Measurements from ENCODE around the gene TM9SF3. TPM values are rescaled to one million over a fixed set of nuclear protein-coding genes. Genes with fewer than 3 reads are reported as not detected.

TM9SF3 gene
- total and polyA plus RNA-seq, 2 experiments from 2014 or later = 47.4 to 62.8 TPM

- TF ChIP-seq, protein P1, sequence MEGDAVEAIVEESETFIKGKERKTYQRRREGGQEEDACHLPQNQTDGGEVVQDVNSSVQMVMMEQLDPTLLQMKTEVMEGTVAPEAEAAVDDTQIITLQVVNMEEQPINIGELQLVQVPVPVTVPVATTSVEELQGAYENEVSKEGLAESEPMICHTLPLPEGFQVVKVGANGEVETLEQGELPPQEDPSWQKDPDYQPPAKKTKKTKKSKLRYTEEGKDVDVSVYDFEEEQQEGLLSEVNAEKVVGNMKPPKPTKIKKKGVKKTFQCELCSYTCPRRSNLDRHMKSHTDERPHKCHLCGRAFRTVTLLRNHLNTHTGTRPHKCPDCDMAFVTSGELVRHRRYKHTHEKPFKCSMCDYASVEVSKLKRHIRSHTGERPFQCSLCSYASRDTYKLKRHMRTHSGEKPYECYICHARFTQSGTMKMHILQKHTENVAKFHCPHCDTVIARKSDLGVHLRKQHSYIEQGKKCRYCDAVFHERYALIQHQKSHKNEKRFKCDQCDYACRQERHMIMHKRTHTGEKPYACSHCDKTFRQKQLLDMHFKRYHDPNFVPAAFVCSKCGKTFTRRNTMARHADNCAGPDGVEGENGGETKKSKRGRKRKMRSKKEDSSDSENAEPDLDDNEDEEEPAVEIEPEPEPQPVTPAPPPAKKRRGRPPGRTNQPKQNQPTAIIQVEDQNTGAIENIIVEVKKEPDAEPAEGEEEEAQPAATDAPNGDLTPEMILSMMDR (IDR thresholded peaks at IDR 0.05; ENCODE audit: low read depth, low read length) = no peak
- Histone ChIP-seq H3K27me3 (no peaks in the 10 kb centered on the region), H3K27ac (no peak overlapping the region), H3K4me3 (no peak overlapping the region), H3K4me1 (ENCODE audit: low read depth) (no peaks in the 10 kb centered on the region), H3K9me3 (ENCODE audit: low read depth) (no peaks in the 10 kb centered on the region), H3K36me3 (no peaks in the 10 kb centered on the region)
- no peak for DNase-seq (ENCODE audit: low read depth in 1 of 2, low spot score in 1 of 2)
Observed at GRCh38 chr10:96598846-96599245, 12.0 kb upstream of the TM9SF3 start.

DNA sequence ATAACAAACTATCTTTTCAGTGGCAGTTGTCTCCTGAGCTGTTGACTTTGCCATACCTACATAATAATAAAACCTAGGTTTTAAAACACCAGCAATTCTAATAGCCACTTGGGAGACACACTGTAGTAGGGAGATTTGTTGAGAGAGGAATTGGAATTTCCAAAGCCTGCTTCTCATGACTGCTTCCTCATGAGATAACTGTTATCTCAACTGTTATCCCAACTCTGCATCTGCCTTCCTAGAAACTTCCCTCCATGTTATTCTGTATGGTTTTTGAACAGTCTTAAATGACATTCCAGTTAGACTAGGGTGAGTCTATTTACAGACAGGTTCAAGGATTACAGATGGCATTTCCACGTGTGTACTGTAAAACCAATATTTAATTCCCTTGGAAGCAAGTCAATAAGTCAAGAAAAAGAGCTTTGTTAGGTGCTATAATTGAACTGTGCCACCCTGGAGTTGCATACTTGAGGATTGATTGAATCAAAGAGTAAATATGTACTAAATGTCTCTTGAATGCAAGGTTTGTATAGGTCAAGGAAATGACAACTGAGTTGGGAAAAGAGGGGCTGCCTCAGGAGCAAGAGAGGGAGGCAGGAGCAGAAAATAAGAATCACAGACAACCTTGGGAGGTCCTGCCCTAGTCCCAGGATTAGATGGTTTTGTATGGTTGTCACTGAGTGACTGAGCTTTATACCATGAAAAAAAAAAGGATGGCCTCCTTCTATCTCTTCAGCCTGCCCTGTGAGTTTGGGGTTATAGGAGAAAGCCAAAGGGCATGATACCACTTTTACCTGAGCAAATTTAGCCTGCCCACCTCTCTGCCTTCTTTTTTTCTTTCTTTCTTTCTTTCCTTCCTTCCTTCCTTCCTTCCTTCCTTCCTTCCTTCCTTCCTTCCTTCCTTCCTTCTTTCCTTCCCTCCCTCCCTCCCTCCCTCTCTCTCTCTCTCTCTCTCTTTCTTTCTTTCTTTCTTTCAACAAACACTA lies 9.9 kb upstream of the TM9SF3 start:
- H3K9me3 ChIP-seq (ENCODE audit: low read depth) = no peaks in the 10 kb centered on the region
- H3K27me3 ChIP-seq = no peaks in the 10 kb centered on the region
- H3K4me3 ChIP-seq = no peak overlapping the region
- H3K27ac ChIP-seq = no peak overlapping the region
- no peaks in the 10 kb centered on the region for H3K36me3 ChIP-seq
- H3K4me1 ChIP-seq (ENCODE audit: low read depth) = no peaks in the 10 kb centered on the region
- TF ChIP-seq, protein P1 (IDR thresholded peaks at IDR 0.05; ENCODE audit: low read depth, low read length) = no peak
- DNase-seq (ENCODE audit: low read depth in 1 of 2, low spot score in 1 of 2) = no peak

- no peak for DNase-seq (ENCODE audit: low read depth in 1 of 2, low spot score in 1 of 2)
- no peaks in the 10 kb centered on the region for H3K9me3 ChIP-seq (ENCODE audit: low read depth)
- H3K36me3 ChIP-seq = no peaks in the 10 kb centered on the region
- TF ChIP-seq, protein P1 (IDR thresholded peaks at IDR 0.05; ENCODE audit: low read depth, low read length) = no peak
- no peak overlapping the region for H3K27ac ChIP-seq
- no peaks in the 10 kb centered on the region for H3K4me1 ChIP-seq (ENCODE audit: low read depth)
- no peak overlapping the region for H3K4me3 ChIP-seq
- H3K27me3 ChIP-seq = no peaks in the 10 kb centered on the region
Observed at GRCh38 chr10:96595741-96596140, 8.9 kb upstream of the TM9SF3 start.

DNA sequence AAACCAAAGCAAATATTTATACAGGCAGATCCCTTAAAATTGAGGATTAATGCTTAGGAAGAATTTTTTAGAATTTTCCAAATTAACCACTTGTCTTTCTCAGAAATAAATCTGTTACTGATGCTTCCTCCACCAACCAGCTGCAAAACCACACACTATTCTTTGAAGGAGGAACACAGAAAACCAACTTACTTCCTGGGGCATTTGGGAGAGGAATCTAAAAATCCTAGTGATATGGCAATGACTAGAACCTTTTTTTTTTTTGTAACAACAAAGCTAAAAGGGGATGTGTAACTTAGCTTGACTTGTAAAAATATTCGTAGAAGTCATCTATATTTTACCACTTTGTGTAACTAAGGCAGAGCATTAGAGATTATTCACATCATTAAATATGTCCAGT lies 5.1 kb upstream of the TM9SF3 start:
- no peak overlapping the region for H3K27ac ChIP-seq
- no peak overlapping the region for H3K4me3 ChIP-seq
- H3K27me3 ChIP-seq = no peaks in the 10 kb centered on the region
- no peak for DNase-seq (ENCODE audit: low read depth in 1 of 2, low spot score in 1 of 2)
- H3K9me3 ChIP-seq (ENCODE audit: low read depth) = no peaks in the 10 kb centered on the region
- TF ChIP-seq, protein P1 (IDR thresholded peaks at IDR 0.05; ENCODE audit: low read depth, low read length) = no peak
- peaks cover 12% of the 10 kb centered on the region for H3K4me1 ChIP-seq (ENCODE audit: low read depth)
- no peaks in the 10 kb centered on the region for H3K36me3 ChIP-seq

- no peak for DNase-seq (ENCODE audit: low read depth in 1 of 2, low spot score in 1 of 2)
- Histone ChIP-seq H3K4me1 (ENCODE audit: low read depth) (peaks cover 21% of the 10 kb centered on the region), H3K36me3 (no peaks in the 10 kb centered on the region), H3K4me3 (no peak overlapping the region), H3K27me3 (no peaks in the 10 kb centered on the region), H3K9me3 (ENCODE audit: low read depth) (no peaks in the 10 kb centered on the region), H3K27ac (no peak overlapping the region)
- TF ChIP-seq, protein P1 (IDR thresholded peaks at IDR 0.05; ENCODE audit: low read depth, low read length) = no peak
Observed at GRCh38 chr10:96588616-96589419, 2.0 kb upstream of the TM9SF3 start.
